ENCODE measurements around the gene ANGPTL7.

The ANGPTL7 gene

GRCh38 chr1:11188858-11189451 is at the start of gene ANGPTL7:
Gene ANGPTL7, plus strand, starts transcription at chr1:11189355. Its CDS starts 225 bp downstream, at chr1:11189580.
- DNase-seq (ENCODE audit: low read depth) = no peak
- no peak within 1 kb of the TSS for H3K4me3 ChIP-seq (ENCODE audit: low read depth, low read length)
- TF ChIP-seq MAX (IDR thresholded peaks at IDR 0.05; ENCODE audit: low read depth, low read length) (no peak), POLR2A (IDR thresholded peaks at IDR 0.05; ENCODE audit: extremely low read depth, insufficient read length) (no peak), MYC (IDR thresholded peaks at IDR 0.05; ENCODE audit: low read depth, low read length) (no peak), CTCF (IDR thresholded peaks at IDR 0.05; ENCODE audit: low read depth, low read length) (no peak)

- no peak overlapping the region for H3K4me3 ChIP-seq (ENCODE audit: low read depth, low read length)
- DNase-seq (ENCODE audit: low read depth) = no peak
- TF ChIP-seq MAX (IDR thresholded peaks at IDR 0.05; ENCODE audit: low read depth, low read length) = no peak
- no peak for TF ChIP-seq CTCF (IDR thresholded peaks at IDR 0.05; ENCODE audit: low read depth, low read length)
- TF ChIP-seq POLR2A (IDR thresholded peaks at IDR 0.05; ENCODE audit: extremely low read depth, insufficient read length) = no peak
- TF ChIP-seq MYC (IDR thresholded peaks at IDR 0.05; ENCODE audit: low read depth, low read length) = no peak
These were observed 46.4 kb upstream of the ANGPTL7 start for GRCh38 chr1:11142618-11143391.

GRCh38 chr1:11143401-11143800 is 45.8 kb upstream of the ANGPTL7 start:
- H3K4me3 ChIP-seq (ENCODE audit: low read depth, low read length) = no peak overlapping the region
- TF ChIP-seq MYC (IDR thresholded peaks at IDR 0.05; ENCODE audit: low read depth, low read length) (no peak), MAX (IDR thresholded peaks at IDR 0.05; ENCODE audit: low read depth, low read length) (no peak), CTCF (IDR thresholded peaks at IDR 0.05; ENCODE audit: low read depth, low read length) (no peak), POLR2A (IDR thresholded peaks at IDR 0.05; ENCODE audit: extremely low read depth, insufficient read length) (no peak)
- DNase-seq (ENCODE audit: low read depth) = no peak

- no peak for TF ChIP-seq POLR2A (IDR thresholded peaks at IDR 0.05; ENCODE audit: extremely low read depth, insufficient read length)
- TF ChIP-seq MYC (IDR thresholded peaks at IDR 0.05; ENCODE audit: low read depth, low read length) = no peak
- no peak for TF ChIP-seq MAX (IDR thresholded peaks at IDR 0.05; ENCODE audit: low read depth, low read length)
- DNase-seq (ENCODE audit: low read depth) = no peak
- no peak overlapping the region for H3K4me3 ChIP-seq (ENCODE audit: low read depth, low read length)
These were observed 45.2 kb upstream of the ANGPTL7 start for GRCh38 chr1:11143907-11144306.

- no peak overlapping the region for H3K4me3 ChIP-seq (ENCODE audit: low read depth, low read length)
- TF ChIP-seq MAX (IDR thresholded peaks at IDR 0.05; ENCODE audit: low read depth, low read length) (no peak), POLR2A (IDR thresholded peaks at IDR 0.05; ENCODE audit: extremely low read depth, insufficient read length) (no peak), MYC (IDR thresholded peaks at IDR 0.05; ENCODE audit: low read depth, low read length) (no peak), CTCF (IDR thresholded peaks at IDR 0.05; ENCODE audit: low read depth, low read length) (no peak)
- DNase-seq (ENCODE audit: low read depth) = no peak
These were observed 44.4 kb upstream of the ANGPTL7 start for GRCh38 chr1:11144570-11145256.

All from NB4 (cell line).